ENCODE measurements around the gene ABCC4.

ABCC4 gene

DNA sequence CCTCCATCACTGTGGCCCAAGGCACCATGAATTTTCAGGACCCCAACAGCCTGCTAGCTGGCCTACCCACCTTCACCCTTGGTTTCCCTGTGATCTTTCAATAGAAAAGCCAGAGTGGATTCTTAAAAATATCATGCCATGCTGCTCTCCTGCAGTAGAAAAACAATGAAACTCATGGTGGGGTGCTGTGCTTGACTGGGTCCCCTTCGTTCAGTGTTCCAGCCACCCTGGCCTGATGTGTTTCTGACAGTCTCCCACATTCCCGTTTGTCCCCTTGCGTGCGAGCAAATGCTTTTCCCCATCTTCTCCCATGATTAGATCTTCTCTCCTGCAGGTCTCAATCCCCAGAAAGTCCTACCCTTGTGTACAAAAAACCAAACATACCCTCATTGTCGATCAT lies 43.2 kb downstream of the ABCC4 start:
- no peak for DNase-seq

- no peak for DNase-seq
These were observed 45.2 kb downstream of the ABCC4 start for GRCh38 chr13:95256091-95256490.

GRCh38 chr13:95255072-95255732 lies 46.0 kb downstream of the ABCC4 start:
- no peak for DNase-seq

- DNase-seq = no peak
These were observed 46.9 kb downstream of the ABCC4 start for GRCh38 chr13:95254339-95254738.

GRCh38 chr13:95253033-95253432 lies 48.2 kb downstream of the ABCC4 start:
- DNase-seq = no peak

DNA sequence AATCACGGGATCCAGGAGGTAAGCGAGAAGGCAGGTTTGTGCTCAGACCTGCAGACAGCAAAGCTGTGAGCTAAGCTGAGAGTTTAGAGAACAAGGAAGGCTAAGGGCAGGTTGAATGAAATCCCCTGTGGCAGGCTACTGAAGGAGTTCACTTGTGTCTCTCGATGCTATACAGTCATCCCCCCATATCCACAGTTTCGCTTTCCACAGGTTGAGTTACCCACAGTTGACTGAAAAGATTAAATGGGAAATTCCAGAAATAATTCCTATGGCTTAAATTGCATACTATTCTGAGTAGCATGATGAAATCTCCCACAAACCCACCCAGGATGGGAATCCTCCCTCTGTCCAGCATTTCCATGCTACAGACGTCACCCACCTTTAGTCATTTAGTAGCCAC lies 49.6 kb downstream of the ABCC4 start:
- DNase-seq = no peak

- DNase-seq = no peak
These were observed 50.3 kb downstream of the ABCC4 start for GRCh38 chr13:95250961-95251360.

- DNase-seq = no peak
These were observed 52.3 kb downstream of the ABCC4 start for GRCh38 chr13:95248953-95249352.

GRCh38 chr13:95247852-95248251 lies 53.4 kb downstream of the ABCC4 start:
- DNase-seq = no peak

DNA sequence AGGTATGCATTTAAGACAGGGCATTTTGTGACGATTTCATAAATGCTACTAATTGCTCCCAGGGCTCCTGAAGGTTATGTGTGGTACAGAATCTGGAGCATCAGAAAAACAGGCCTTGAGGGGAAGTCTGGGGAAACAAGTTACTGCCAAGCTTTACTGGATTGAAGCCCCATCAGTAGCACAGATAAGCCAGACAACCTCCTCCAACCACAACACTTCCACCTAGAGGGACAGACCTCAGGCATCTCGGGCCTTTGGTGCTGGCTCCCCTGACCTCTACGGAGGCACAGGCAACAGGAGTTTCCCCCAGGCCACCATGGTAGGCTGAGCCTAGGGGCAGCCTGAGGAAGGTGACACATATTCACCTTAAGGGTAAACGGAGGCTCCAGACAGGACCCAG lies 54.1 kb downstream of the ABCC4 start:
- no peak for DNase-seq

GRCh38 chr13:95246292-95247082 lies 54.8 kb downstream of the ABCC4 start:
- DNase-seq = no peak

DNA sequence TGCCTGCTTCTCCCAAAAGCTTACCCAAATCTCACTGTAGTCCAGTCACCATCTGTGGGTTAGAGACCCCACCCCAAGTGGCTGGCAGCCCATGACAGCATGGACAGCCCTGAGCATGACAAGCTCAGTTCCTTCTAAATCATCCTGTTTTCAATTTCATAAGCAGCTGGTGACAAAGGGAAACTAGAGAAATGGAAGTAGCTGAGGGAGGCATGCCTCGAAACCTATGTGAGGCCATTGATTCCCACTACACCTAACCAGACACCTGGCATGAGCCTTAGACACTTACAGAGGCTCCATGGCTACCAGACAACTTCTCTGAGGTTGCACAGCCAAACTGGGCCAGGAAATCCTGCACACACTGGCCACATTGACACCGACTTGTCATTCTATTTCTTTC lies 56.2 kb downstream of the ABCC4 start:
- no peak for DNase-seq

DNA sequence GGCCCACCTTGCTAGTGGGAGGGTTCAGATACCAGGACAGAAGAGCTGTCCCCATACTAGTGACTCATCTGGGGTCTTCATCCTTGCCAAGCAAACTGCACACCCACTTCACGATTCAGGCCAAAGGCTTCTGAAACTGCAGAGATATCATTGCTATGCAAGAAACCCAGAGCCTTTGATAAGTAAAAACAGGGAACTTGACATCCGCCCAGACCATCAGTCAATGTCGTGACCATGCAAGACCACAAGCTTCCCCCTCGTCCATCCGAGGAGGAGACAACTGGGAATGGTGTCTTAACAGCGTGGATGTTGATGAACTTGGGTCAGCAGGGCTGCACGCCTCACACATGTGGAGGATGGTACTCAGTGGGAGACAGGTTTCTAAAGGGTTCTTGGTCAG lies 58.0 kb downstream of the ABCC4 start:
- no peak for DNase-seq

GRCh38 chr13:95241321-95241720 lies 59.9 kb downstream of the ABCC4 start:
- no peak for DNase-seq

GRCh38 chr13:95239283-95239682 lies 62.0 kb downstream of the ABCC4 start:
- no peak for DNase-seq

DNA sequence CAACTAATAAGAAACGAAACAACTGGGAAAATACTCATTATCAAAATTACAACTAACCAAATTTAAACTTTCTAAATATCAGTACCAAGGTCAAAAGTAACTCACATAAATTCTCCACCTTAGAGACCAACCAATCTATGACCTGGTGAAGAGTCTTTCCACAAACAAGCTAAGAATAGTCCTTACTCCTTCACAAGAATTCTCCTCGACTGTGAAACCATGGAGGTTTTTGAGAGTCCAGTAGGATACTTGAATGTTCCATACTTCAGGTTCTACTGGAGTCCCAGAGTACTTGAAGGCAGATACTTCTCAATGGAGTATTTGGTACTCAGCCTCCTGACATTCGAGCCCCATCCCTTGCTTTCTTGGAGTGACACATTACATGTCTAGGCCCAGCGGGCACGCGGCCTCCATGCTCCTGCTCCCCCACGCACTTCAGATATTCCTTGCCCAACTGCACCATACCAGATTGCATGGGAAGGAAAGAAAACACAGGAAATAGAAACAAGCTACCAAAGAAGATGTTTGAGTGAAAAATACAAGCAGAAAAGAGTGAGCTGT lies 63.9 kb downstream of the ABCC4 start:
- DNase-seq = no peak

GRCh38 chr13:95236774-95237173 lies 64.5 kb downstream of the ABCC4 start:
- no peak for DNase-seq

DNA sequence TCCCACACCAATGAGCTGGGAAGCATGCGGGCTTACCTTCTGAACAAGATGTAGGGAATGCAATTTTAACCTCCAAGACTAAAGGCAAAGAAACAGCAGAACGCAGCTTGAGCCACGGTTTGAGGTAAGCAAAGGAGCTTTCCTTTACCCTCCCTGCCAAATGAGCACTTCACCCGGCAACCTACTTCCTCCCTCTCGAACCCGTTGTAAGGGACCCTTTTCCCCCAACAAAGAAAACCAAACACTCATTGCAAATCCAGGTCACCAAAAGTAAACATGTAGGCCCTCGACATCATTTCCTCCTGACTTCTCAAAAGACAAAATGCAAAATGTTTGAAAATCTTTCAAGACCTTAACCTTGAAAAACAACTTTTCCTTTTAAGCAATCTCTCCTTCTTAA lies 65.3 kb downstream of the ABCC4 start:
- no peak for DNase-seq

- no peak for DNase-seq
These were observed 66.0 kb downstream of the ABCC4 start for GRCh38 chr13:95235199-95235756.

GRCh38 chr13:95234242-95234641 lies 67.0 kb downstream of the ABCC4 start:
- DNase-seq = no peak

DNA sequence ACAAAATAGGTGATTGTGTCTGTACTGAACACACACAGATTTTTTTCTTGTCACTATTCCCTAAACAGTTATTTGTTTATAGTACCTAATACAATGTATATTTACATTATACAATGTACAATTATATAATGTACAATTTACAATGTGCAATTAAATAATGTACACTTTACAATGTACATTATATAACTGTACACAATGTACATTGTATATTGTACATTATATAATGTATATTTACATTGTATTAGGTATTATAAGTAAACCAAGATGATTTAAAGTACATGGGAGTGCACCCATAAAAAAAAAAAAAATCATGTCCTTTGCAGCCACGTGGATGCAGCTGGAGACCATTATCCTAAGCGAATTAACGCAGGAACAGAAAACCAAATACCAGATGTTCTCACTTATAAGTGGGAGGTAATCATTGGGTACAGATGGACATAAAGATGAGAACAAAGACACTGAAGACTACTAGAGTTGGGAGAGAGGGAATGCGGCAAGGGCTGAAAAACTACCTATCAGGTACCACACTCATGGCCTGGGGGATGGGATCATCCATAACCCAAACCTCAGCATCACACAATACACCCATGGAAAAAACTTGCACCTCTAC lies 68.1 kb downstream of the ABCC4 start:
- no peak for DNase-seq

- DNase-seq = no peak
These were observed 69.9 kb downstream of the ABCC4 start for GRCh38 chr13:95231393-95231792.

GRCh38 chr13:95229855-95230254 lies 71.4 kb downstream of the ABCC4 start:
- DNase-seq = no peak

DNA sequence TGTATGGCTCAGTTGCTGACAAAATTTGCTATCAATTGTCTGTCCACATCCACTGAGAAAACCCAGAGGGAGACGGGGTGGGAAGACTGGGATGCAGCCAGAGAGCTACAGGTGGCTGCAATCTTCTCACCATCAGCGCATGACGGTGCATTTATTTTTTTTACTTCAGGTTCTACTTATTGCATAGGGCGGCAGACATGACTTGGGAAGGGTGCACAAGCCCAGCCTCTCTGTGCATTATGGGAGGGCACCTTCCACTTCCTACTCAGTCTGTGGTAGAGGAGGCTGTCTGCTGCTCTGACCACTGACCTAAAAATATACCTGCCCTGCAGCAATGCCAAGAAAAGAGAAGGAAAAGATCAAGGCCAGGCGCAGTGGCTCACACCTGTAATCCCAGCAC lies 73.1 kb downstream of the ABCC4 start:
- no peak for DNase-seq
